Endothelial cell (in vitro differentiated cells): Measurements from ENCODE around the gene ABHD12. TPM values are rescaled to one million over a fixed set of nuclear protein-coding genes. Genes with fewer than 3 reads are reported as not detected.
"Not testable (repeated sequence)": the region's sequence is repeated elsewhere in the genome, so short reads cannot be mapped to it uniquely, and the experiment has no call there.

Experiments
- DNase-seq: peaks from one replicate; pipeline ENCODE4 v3.0.0; 2021; ENCODE audit warnings: low spot score
- H3K27ac Mint-ChIP-seq: one replicate; pipeline ENCODE4 v1.8.0; 2021; ENCODE audit warnings: mixed read lengths, inconsistent platforms; ENCODE audit not compliant: unreplicated experiment
- H3K27me3 Mint-ChIP-seq: one replicate; pipeline ENCODE4 v1.8.0; 2021; ENCODE audit warnings: mild to moderate bottlenecking, moderate library complexity, mixed read lengths, inconsistent platforms; ENCODE audit not compliant: unreplicated experiment
- H3K36me3 Mint-ChIP-seq: one replicate; pipeline ENCODE4 v1.8.0; 2021; ENCODE audit warnings: mild to moderate bottlenecking, low read depth, mixed read lengths, inconsistent platforms; ENCODE audit not compliant: unreplicated experiment
- H3K4me1 Mint-ChIP-seq: one replicate; pipeline ENCODE4 v1.8.0; 2021; ENCODE audit warnings: mild to moderate bottlenecking, mixed read lengths, inconsistent platforms; ENCODE audit not compliant: unreplicated experiment
- H3K4me3 Mint-ChIP-seq: one replicate; pipeline ENCODE4 v1.8.0; 2021; ENCODE audit warnings: mild to moderate bottlenecking, mixed read lengths, inconsistent platforms; ENCODE audit not compliant: unreplicated experiment
- H3K9me3 Mint-ChIP-seq: one replicate; pipeline ENCODE4 v1.8.0; 2021; ENCODE audit warnings: mixed read lengths, inconsistent platforms; ENCODE audit not compliant: unreplicated experiment
- CTCF ChIP-seq: fragments of 200-600 bp; sonication (generic); IDR thresholded peaks from one replicate; pipeline ENCODE4 v1.5.0; 2021; ENCODE audit warnings: antibody characterized with exemption; ENCODE audit not compliant: unreplicated experiment
- total RNA-seq: library from RNA; stranded (reverse); fragmentation: NEBNext Ultra II Directional; extraction: Animal tissue kit (Norgen Biotek cat#: 25700); gene quantifications from one replicate; pipeline ENCODE4 v1.2.1, GENCODE V29; 2021; ENCODE audit not compliant: unreplicated experiment

ABHD12 gene
- total RNA-seq, 1 donor from 2014 or later = 28.0 TPM

GRCh38 chr20:25402583-25402982, 11.9 kb upstream of the ABHD12 start:
- Mint-ChIP-seq H3K4me3 (peak overlapping the region; percentile 9), H3K27ac (no peak overlapping the region), H3K36me3 (peaks cover 5% of the 10 kb centered on the region), H3K4me1 (peaks cover 3% of the 10 kb centered on the region), H3K27me3 (peaks cover 2% of the 10 kb centered on the region), H3K9me3 (peaks cover 10% of the 10 kb centered on the region)
- no peak for DNase-seq
- TF ChIP-seq CTCF = no peak

GRCh38 chr20:25400291-25400732, 9.7 kb upstream of the ABHD12 start:
- H3K9me3 Mint-ChIP-seq = peaks cover 10% of the 10 kb centered on the region
- H3K27me3 Mint-ChIP-seq, H3K36me3 Mint-ChIP-seq, DNase-seq, H3K4me1 Mint-ChIP-seq, H3K4me3 Mint-ChIP-seq, H3K27ac Mint-ChIP-seq: not testable (repeated sequence)

GRCh38 chr20:25399037-25399430, 8.4 kb upstream of the ABHD12 start:
- Mint-ChIP-seq H3K36me3 (peaks cover 5% of the 10 kb centered on the region), H3K4me1 (no peaks in the 10 kb centered on the region), H3K27me3 (no peaks in the 10 kb centered on the region), H3K4me3 (no peak overlapping the region), H3K9me3 (peaks cover 10% of the 10 kb centered on the region), H3K27ac (no peak overlapping the region)
- peak; percentile 41 for TF ChIP-seq CTCF
- peak; percentile 50 for DNase-seq

GRCh38 chr20:25398376-25399036, 7.9 kb upstream of the ABHD12 start:
- TF ChIP-seq CTCF = no peak
- H3K4me3 Mint-ChIP-seq = no peak overlapping the region
- H3K27ac Mint-ChIP-seq = no peak overlapping the region

GRCh38 chr20:25397821-25398220, 7.2 kb upstream of the ABHD12 start:
- peaks cover 5% of the 10 kb centered on the region for H3K9me3 Mint-ChIP-seq
- no peak overlapping the region for H3K4me3 Mint-ChIP-seq
- DNase-seq = no peak
- TF ChIP-seq CTCF = no peak
- no peaks in the 10 kb centered on the region for H3K27me3 Mint-ChIP-seq
- no peak overlapping the region for H3K27ac Mint-ChIP-seq
- no peaks in the 10 kb centered on the region for H3K36me3 Mint-ChIP-seq
- H3K4me1 Mint-ChIP-seq = no peaks in the 10 kb centered on the region

More at GRCh38 chr20:25398376-25399036, 7.9 kb upstream of the ABHD12 start:
- Mint-ChIP-seq H3K36me3 (peaks cover 5% of the 10 kb centered on the region), H3K9me3 (peaks cover 10% of the 10 kb centered on the region), H3K27me3 (no peaks in the 10 kb centered on the region), H3K4me1 (no peaks in the 10 kb centered on the region)
- no peak for DNase-seq
